T-helper 2 cell treated with Interferon-gamma antibody and Interleukin-4, amounts not matched to agents 100 ng/mL and 5 ng/mL, for 36 hours (primary cell): Measurements from ENCODE around the gene ANK3. TPM values are rescaled to one million over a fixed set of nuclear protein-coding genes. Genes with fewer than 3 reads are reported as not detected.

Experiments
- intact Hi-C: fragments of 100-400 bp; cut with micrococcal nuclease; formaldehyde crosslinking; loops from one replicate; pipeline ENCODE4 v1.15.1; 2023
- total RNA-seq: library from RNA; stranded (reverse); gene quantifications from 2 replicates; pipeline ENCODE4 v1.2.3, GENCODE V29; 2022

ANK3 gene
- total RNA-seq, 1 donor from 2014 or later, result 14.7 TPM

DNA sequence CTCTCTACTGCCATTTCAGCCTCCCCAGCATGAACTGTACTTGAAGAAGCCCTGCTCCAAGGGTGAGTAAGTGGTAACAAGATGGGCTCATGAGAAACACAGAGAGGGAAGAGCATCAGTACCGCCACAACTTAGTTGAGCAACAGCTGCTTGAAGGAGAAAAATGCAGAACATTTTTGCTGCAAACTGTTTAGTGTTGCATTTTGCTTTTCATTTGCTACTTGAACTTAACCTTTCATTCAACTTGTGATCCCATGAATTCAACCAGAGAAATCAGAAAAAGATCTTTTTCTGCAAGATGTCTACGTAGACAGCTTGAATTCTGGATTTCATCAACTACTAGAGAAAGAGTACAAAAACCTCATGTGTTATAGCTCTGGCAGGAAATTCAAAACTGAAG, 40.7 kb downstream of the ANK3 start:
- intact Hi-C loops, result no loop called here

DNA sequence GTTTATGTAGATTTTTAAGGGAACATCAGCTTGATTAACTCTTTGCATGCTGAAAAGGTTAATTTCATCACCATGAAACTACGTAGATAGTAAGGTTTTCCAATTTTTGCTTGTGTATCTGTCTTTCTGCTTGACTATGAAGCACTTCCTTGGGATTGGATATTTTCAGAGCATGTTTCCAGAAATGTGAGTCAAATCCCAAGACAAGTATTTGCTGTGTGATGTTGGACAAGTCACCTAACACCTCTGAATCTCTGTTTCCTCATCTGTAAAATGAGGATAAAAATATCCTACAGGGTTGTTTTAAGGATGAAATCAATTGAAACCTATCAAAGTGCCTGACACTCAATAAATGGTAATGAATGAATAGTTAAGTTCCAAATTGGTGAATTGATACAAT, 42.4 kb downstream of the ANK3 start:
- intact Hi-C loops, result no loop called here

DNA sequence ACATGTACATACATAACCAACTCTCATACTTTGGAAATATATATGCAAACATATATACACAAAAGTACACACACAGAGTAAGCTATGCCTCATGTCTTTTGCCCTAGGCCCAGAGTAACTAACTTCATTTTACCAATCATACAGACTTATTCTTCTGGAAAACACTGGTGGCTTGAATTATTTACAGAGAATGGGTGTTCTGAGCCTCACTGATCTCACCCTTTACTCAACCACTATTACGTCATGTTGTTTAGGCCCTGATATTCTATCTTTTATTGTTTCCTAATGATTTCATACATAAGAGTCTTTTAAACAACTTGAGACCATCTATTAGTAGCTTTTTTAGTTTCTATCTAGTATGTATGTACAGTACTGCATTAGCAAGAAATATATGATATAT, 43.0 kb downstream of the ANK3 start:
- intact Hi-C loops, result no loop called here

DNA sequence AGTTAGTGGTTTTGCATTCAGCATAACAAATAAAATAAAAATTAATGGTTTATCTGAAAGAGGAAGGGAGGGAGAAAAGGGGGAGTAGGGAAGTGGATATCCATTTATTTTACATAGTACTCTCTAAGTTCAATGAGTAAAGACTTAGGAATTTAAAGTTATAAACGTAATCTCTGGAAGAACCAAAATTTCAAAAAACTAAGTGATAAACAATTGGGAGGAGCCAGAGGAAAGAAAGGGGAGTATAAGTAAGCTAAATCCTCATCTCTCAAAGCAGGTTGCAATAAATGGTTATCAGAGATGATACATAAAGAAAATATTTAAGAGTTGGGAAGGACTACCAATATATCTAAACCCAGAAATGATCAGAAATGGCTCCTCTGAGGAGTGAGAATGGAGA, 46.4 kb downstream of the ANK3 start:
- intact Hi-C loops, result no loop called here

DNA sequence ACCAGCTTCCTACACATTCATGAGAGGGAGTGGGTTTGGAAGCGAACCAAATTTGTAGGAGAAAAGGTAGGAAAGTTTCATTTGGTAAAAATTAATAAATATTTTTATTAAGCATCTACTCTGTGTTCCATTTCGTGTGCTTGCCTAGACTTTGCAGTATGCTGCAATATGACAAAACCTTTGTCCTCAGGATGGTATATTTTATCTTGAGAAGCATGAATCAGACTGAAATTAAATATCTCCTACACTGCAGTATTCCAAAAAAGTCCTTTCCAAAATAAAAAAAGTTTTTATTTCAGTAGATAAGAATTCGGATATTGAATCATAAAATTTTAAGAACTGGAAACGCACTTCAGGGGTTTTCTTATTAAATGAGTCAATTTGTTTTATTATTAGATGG, 47.7 kb downstream of the ANK3 start:
- intact Hi-C loops, result no loop called here

DNA sequence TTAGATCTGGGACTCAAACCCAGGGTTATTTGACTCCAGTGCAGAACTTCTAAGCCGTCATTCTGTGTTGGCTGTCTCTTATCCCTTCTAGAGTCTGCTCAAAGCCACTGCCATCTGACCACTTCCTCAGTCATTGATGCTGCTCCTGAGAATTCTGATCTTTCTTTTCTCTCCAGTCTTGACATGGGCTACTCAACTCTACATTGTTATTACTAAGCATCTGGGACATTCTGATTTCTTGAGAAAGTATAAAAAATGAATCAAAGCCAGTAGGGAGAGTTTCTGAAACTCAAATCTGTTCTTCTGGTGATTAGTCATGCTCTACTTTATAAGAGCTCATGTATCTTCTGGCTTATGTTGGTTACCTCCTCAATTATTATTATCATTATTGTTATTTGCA, 48.7 kb downstream of the ANK3 start:
- intact Hi-C loops, result no loop called here

DNA sequence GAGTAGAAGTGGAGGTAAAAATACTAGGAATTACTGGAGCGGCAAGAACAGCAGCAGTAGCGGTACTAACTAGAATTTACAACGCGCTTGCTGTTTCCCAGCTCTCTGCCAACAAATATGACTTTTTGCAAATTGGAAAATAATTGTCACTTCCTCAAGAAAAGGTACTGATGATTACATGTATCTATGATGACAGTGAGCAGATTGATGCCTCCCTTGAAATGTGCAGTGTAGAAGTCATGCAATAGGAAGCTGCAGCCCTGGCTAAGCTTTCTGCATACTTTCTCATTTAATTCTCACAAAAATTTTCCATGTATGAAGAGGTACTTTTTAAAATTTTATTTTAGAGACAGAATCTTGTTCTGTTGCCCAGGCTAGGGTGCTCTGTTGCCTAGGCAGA, 49.9 kb downstream of the ANK3 start:
- intact Hi-C loops, result no loop called here

DNA sequence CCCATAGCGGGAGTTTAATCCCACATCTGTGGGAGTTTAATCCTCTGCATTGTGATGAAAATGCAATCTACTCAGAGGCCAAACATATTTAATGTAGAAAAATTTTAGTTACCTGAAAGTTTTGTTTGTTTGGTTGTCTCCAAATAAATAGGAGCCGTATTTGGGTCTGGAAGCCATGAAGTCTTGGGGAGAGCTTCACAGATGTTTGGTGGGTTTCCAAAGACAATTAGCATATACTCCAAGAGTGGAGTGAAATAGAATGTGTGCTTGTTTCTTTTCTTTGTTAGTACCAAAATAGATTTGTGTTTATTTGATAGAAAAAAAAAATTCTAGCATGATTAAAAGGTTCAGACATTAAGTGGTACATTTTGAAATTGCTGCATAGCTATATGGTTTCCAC, 50.9 kb downstream of the ANK3 start:
- intact Hi-C loops, result no loop called here

DNA sequence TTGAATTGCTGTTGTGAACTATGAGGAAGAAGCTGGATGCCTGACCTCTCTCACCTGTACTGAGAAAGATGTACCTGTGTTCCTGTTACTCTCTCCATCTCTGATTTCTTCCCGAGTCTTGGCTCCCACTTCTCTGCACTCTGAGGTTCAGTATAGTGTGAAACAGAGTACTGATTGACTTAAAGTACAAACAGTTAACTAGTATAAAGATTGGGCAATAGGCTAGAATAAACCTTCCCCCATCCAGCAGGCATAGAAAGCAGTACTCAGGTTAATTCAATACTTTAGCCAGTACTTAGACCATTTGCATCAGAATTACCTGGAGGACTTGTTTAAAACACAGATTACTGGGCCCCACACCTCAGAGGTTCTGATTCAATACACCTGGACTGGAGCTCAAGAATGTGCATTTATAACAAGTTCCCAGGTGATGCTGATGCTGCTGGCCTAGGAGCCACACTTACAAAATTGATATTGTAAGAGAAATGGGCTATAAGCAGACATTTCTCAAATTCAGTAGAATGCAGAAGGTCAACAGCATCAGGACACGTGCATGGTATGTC, 51.6 kb downstream of the ANK3 start:
- intact Hi-C loops, result no loop called here

DNA sequence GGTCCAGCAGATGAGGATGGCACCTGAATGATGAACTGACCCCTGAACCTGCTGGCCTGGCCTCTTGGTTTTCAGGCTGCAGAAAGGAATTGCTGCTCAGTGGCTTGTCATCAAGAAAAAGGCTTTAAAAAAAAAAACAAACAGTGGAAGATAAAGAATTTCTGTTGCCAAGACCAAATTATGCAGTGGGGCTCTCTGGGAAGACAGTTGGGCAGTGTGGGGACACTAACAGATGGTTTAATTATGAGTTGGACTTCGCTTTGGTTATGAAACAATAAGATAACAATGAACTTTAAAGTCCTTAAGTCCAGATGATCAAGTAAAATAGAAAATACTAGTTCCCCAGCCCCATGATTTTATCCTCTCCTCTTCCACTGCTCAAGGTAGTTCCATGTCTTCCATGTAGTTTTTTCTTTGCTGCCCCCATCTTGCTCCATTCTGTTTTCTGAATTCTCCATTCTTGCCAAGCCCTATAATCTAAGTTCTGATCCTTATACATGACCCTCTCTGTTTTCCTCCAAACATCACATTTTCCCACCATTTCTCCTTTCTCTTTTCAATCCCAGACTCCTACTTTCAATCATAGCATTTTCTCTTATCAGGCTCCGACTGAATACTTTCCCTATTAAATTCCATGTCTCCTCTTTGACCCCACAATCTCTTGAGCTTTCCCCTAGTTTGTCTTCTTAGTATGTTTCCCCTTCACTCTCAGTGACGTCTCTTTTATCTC, 52.6 kb downstream of the ANK3 start:
- intact Hi-C loops, result no loop called here

DNA sequence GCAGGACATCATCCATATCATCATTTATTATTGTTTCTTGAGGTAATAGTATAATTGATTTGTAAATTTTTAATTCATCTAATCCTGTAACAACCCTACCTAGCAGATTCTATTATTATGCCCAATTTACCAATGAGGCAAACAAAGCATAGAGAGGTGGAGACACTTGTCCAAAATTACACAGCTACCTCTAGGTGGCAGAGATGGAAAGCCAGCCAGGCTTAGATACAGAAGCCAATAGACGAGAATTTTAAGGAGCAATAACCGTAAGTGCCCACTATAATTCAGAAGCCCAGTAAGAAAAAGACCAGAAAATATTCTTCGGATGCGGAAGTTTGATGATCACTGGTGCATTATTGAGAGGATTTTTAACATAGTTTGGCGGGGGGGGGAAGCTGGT, 54.0 kb downstream of the ANK3 start:
- intact Hi-C loops, result no loop called here

DNA sequence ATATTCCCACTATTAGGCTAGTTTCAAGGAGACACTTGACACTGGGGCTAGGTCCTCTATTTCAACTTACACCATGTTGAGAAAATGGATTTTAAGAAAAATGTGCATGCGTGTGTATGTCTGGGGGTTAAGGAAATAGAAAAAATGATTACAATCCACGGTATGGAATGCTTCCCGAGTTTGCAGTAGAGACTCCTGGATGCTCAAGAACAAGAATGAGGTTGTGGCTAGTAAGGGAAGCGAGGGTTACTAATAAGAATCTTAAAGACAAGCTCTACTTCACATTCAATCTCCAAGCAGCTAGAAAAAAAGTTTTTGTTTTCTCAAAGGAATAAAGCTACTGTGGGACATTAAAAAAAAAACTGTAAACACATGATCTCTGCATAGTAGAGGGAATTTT, 54.7 kb downstream of the ANK3 start:
- intact Hi-C loops, result no loop called here

DNA sequence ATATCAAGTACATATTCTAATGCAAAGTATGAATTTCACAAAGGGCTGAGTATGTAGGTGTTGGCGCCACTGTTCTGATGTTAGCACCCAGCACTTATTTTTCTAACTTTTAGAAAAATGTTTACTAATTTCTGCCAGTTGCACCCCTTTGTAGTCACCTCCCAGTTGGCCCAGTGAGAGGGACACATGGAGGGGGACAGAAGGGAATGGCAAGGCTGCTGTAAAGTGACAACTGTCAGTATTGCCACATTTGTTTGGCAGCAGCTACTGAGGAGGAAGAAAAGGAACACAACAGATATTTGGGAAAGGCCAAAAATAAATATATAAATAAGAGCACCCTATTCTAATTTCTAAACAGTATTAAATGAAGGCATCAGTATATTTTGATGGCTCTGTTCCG, 57.3 kb downstream of the ANK3 start:
- intact Hi-C loops, result no loop called here

DNA sequence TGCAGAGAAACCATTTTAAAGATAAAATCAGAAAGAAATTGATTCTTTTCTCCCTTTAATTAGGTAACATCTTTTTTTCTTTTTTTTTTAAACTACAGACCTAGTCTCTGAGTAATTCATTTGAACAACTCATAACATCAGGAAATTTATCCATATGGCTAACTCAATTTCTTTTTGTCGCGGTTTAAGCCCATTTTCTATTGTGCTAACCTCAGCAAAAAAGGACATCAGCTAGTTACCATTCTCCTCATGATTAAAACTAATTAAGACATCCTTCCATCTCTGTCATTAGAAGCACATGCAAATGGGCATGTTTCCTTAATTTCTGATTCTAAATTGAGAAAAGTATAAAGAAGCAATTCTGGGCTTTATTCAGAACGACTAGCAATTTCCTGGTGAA, 57.8 kb downstream of the ANK3 start:
- intact Hi-C loops, result no loop called here

DNA sequence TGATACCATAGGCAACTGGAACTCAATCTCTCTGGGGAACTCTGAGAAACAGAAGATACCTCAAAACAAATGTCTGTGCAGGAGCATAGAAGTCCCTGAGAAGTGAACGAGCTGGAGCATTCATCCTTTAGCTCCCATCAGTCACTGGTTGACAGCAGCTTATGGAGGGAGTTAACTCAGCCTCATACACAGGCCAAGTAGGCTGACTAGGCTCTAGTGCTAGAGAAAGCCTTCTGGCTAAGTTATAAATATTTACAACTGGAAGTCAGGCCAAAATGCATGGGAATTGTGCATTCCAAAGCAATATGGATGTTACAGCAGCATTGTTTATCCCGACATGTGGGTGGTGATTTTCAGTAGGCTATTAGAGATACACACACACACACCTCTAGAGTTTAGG, 66.5 kb downstream of the ANK3 start:
- intact Hi-C loops, result no loop called here

DNA sequence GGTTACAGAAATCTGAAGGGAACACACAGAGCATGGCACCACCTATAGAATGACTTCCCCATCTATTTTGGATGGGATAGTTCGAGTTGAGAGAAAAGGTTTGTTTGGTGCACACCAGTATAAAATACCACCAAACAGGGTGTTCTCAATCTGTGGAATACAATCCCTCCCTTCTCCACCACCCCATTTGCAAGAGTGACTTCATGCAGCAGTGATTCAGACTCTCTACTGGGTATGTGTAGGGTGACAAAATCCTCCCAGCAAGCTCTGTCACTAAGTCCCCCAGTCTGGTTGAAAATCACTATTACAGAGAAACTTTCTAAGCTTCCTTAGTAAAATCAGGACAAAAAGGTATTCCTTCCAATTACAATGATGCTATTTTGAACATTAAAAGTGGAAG, 69.0 kb downstream of the ANK3 start:
- intact Hi-C loops, result no loop called here

DNA sequence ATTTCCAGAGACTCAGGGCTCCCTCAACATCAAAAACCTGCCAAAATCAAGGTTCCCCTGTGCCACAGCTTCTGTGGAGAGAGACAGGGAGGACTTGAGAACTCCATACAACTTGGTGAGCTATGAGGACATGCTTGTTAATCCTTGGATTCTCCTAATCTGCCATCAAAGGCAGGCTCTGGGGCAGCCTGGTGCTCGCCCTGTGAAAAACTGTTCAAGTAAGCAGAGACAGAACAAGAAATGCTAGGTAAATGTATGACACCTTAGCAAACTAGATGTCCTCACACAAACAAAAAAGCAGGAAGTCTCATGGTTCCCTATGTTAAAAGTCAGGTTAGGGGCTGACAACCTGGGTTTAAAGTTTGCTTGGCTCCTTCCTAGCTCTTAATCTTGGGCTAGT, 73.6 kb downstream of the ANK3 start:
- intact Hi-C loops, result no loop called here

DNA sequence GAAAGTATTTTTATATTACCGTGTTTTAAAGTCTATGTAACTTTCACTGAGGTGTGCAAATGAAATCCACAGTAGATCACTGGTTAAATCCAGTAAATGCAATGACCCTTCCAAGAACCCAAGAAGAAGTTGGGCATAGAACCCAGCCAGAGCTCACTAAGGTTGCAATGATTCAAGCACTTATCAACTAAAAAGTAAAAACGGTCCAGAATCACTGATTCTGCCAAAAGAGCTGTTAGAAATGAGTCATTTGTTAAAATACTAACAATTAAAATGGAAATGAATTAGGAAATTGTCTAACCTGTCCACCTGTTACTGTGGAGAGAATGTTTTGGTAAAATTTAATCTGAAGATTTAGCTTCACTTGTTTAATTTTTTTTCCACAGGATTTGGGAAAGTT, 74.4 kb downstream of the ANK3 start:
- intact Hi-C loops, result no loop called here

DNA sequence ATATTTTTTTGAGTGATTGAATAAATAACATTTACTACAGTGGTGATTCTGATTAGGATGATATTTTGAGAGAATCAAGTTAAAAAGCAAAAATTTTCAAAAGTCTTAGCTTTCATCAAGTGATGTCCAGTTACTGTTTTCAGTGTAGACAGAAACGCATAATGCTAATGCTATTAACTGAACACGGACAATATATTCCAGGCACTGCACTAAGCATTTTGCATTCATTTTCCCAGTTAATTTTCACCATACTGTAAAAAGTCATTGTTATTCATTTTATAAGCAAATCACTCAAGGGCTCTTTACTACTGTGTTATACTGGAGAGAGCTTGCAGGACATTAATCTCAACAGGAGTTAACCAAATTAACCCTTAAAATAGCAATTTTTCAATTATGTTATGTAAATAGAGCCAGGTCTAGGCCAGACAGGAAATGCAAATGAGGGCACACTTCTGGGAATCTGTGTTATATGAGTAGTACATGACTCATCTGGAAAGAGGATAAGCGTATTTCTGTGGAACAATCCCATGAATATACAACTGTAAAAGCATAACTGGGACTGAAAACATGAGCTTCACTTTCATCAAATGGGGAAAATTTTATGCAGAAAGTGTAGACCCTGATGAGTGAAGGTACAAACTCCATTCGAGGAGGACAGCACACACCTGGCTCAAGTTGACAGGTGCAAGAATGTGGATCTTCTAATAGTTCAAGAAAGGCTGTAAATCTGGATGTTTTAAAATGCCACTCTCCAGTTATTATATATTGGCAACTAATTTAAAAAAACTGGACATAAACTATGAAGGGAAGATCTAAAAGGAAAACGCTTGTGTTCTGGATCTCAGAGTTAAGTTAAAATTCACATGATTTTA, 75.4 kb downstream of the ANK3 start:
- intact Hi-C loops, result no loop called here

DNA sequence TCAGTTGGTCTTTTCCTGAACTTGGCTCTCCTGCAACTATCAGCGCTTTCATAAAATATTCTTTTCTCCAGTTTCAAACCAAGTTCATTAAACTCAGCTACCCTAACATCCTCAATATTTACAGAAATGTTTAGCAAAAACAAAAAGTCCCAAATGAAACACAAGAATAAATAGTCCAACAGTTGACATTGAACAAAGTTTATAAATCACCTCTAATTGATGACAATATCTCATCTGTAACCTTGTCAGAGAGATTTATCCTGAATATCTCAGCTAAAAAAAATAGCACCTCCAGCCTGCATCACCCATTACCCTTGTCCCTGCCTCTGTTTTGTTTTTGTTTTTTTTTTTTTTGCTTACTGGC, 76.1 kb downstream of the ANK3 start:
- intact Hi-C loops, result no loop called here

DNA sequence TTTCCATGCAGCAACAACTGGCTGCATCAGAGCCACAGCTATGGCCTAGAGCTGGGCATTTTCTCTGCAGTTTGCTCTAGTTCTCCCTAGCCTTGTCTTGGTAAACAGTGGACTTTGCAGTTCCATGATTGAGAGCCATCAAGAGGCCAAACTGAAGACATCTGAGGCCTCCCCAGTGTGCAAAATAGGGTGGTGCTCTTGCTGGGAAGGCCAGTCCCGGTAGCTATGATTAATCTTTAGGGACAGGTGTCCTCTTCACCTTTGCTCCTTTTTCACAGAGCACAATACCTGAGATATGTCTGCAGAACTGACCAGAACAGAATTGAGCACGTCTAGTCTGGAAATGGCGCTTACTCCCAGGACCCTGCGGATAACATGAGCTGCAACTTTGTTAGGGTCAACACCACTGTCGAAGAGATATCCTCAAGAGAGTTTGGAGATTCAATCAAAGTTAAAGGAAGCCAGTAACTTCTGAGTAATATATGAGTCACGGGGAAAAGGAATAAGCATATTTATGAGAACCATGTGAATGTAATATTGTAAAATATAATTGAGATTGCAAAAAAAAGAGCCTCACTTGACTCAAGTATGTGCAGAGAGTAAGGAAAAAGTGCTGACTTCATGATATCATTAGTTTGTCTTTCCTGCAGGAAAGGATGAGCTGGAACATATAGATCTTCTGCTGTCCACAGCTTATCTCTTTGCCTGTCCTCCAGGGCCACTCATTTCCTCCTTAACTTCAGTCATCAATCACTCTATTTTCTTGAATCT, 76.7 kb downstream of the ANK3 start:
- intact Hi-C loops, result no loop called here

DNA sequence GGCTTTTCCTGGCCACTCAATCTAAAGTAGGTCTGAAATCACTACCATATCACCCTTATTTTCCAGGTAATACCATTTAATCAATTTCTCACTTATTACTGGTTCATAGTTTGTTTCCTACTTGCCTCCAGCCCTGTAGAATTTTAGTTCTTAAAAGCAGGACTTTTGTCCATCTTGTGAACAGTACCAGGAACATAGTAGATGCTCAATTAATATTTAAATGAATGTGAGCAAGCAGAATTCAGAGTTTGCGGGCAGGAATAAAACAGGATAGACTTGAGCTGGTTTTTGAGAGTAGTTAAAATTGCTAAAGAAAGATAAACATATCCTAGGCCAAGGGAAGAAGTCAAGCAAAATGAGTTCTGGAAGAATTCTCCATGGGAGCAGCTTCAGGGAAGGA, 77.9 kb downstream of the ANK3 start:
- intact Hi-C loops, result no loop called here
